Stomach (tissue), 9 donors: ENCODE measurements around the gene PTPN14. TPM values are rescaled to one million over a fixed set of nuclear protein-coding genes. Genes with fewer than 3 reads are reported as not detected.
A peak's percentile ranks its signal among the peaks of the same experiment; 100 is the strongest.

Source experiments
- DNase-seq, 2 donors: peaks; one replicate each; pipeline versions ENCODE4 v3.0.0 to v3.0.0-alpha.2; 2013 to 2019
- H3K27ac ChIP-seq, 5 donors: fragments of 200-600 bp in 4 of 5; sonication (generic) in 4 of 5; one replicate each; pipeline ENCODE4 v1.5.1; 2013 to 2019; ENCODE audit warnings: mild to moderate bottlenecking in 1 of 5, moderate library complexity in 1 of 5
- H3K27me3 ChIP-seq, 3 donors: fragments of 200-600 bp; sonication (generic); one replicate each; pipeline ENCODE4 v1.5.1; 2017 to 2019; ENCODE audit warnings: mixed run types in 1 of 3
- H3K36me3 ChIP-seq, 4 donors: fragments of 200-600 bp; sonication (generic); 1 replicate in 3 of 4; 2 replicates in 1 of 4; pipeline ENCODE4 v1.5.1; 2016 to 2019
- H3K4me1 ChIP-seq, 4 donors: fragments of 200-600 bp; sonication (generic); one replicate each; pipeline ENCODE4 v1.5.1; 2016 to 2019
- H3K4me3 ChIP-seq, 4 donors: fragments of 200-600 bp; sonication (generic) in 3 of 4; one replicate each; pipeline ENCODE4 v1.5.1; 2016 to 2019; ENCODE audit warnings: mild to moderate bottlenecking in 1 of 4
- H3K9me3 ChIP-seq, 4 donors: fragments of 200-600 bp; sonication (generic); one replicate each; pipeline ENCODE4 v1.5.1; 2016 to 2019
- CTCF ChIP-seq, 7 experiments: fragments of 450-650 bp in 4 of 7; fragments of 200-600 bp in 3 of 7; sonication (generic) in 3 of 7; IDR thresholded peaks; one replicate each; pipeline ENCODE4 v1.5.1; 2016 to 2019; ENCODE audit warnings: antibody characterized with exemption in 7 of 7, control low read depth in 2 of 7, mild to moderate bottlenecking in 1 of 7
- EP300 ChIP-seq: sonication (generic); formaldehyde crosslinking; IDR thresholded peaks from one replicate; pipeline ENCODE4 v1.6.1; 2017; ENCODE audit warnings: antibody characterized with exemption
- POLR2A ChIP-seq, 4 donors: fragments of 450-650 bp; IDR thresholded peaks; one replicate each; pipeline ENCODE4 v1.6.1; 2016; ENCODE audit warnings: antibody characterized with exemption in 4 of 4, control low read depth in 2 of 4, mild to moderate bottlenecking in 1 of 4, moderate library complexity in 1 of 4
- POLR2AphosphoS5 ChIP-seq, 3 donors: sonication (generic); formaldehyde crosslinking; IDR thresholded peaks; one replicate each; pipeline ENCODE4 v1.6.1; 2016; ENCODE audit warnings: antibody characterized with exemption in 3 of 3
- WGBS, 5 donors: extraction: QIAGEN DNeasy Blood & Tissue Kit in 3 of 5; methylation state at CpG; one replicate each; pipeline versions ENCODE4 v1.1.5 to v1.1.7; 2013 to 2018; 5-methylcytosine and 5-hydroxymethylcytosine counted together
- intact Hi-C: fragments of 100-400 bp; cut with DNase I; formaldehyde crosslinking; loops from one replicate; pipeline ENCODE4 v1.15.1; 2023; ENCODE audit warnings: low total_unique reads
- polyA plus RNA-seq, 3 donors: library from polyadenylated mRNA; stranded (reverse); fragments of 200-250 nt; gene quantifications; one replicate each; pipeline ENCODE4 v1.2.3, GENCODE V29; 2013
- total RNA-seq, 5 donors: library from RNA; depleted of rRNA; stranded (reverse); fragments of >200 nt; gene quantifications; one replicate each; pipeline versions ENCODE4 v1.1.0 to v1.2.3, GENCODE V29; 2014 to 2016
- donor health status: healthy with polysubstance abuse.
- donor health status: Bipolar disorder and iron deficiency.
- donor health status: healthy.

PTPN14 gene
- total and polyA plus RNA-seq, 8 donors = 1.7 to 44.6 (median 9.8) TPM

DNA sequence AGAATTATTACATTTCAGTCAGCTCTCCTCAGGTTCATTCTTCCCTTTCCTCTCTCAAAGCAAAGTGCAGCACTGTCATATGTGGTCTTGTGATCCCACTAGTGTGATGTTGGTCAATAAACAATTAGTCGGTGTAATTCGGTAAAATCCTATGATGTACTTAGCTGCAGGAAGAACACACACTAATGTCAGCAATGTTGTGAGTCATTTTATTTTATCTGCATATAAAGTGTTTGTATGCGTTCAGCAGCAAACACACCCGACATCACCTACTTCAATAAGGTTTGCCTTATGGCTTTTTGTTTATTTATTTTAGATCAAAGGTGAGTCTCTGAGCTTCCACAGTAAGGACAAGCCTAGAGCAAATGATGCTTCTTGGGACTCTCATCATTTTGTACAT, 47.8 kb downstream of the PTPN14 start:
- intact Hi-C loops = no loop called here
- WGBS, 5 donors = 32 to 53% (median 41%) methylated on average over 4 of the region's 4 CpGs
- DNase-seq = no peak

DNA sequence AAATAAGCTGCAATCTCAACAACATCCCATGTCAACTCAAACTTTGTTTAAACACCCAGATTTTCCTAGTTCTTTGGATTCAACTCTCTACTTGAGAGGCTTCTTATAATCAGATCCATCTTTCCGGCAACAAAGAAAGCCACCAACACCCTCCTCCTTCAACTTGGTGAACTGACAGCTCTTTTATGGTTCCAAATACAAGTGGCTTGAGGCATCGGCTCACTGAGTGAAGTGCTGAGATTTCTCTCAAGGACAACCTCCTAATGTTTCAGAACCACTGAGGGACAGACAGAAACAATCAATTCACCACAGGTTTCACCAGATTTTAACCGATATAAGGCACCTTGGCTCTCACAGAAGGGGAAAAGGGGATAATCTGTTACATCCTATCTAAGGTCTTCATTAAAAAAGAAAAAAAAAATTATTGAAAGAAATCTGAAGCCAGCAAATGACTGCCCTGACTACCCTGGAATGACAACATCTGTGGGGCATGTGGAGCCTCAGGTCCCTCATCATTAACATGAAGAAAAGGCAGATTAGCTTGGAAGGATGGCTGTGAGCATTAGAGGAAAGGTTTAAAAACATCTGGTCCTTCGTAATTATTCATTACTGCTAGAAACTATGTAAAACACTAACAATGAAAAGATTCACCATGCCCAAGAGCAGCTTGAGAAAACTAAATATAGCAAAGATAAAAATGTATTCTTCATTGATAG, 50.9 kb downstream of the PTPN14 start:
- Histone ChIP-seq H3K9me3 (no peaks in the 10 kb centered on the region), H3K27me3 (no peaks in the 10 kb centered on the region), H3K4me3 (no peak overlapping the region), H3K27ac (no peak overlapping the region), H3K4me1 (peaks cover 0 to 52% (median 16%) of the 10 kb centered on the region in 4 donors), H3K36me3 (no peaks in the 10 kb centered on the region)
- TF ChIP-seq POLR2A (IDR thresholded peaks at IDR 0.05) (no peak), POLR2AphosphoS5 (IDR thresholded peaks at IDR 0.05) (no peak), CTCF (IDR thresholded peaks at IDR 0.05) (no peak), EP300 (no peak)
- no peak for DNase-seq
- WGBS, 5 donors = 81 to 87% (median 82%) methylated on average over 4 of the region's 4 CpGs
- intact Hi-C loops = no loop called here

More for the DNA sequence above, 47.8 kb downstream of the PTPN14 start:
- no peaks in the 10 kb centered on the region for H3K9me3 ChIP-seq
- no peak for TF ChIP-seq CTCF (IDR thresholded peaks at IDR 0.05)
- TF ChIP-seq POLR2A (IDR thresholded peaks at IDR 0.05) = no peak
- TF ChIP-seq EP300 = no peak
- peak in 1 of 3 donors; percentile 9 for TF ChIP-seq POLR2AphosphoS5 (IDR thresholded peaks at IDR 0.05)
- H3K27ac ChIP-seq = no peak overlapping the region
- peaks cover 0 to 61% (median 21%) of the 10 kb centered on the region in 4 donors for H3K4me1 ChIP-seq
- no peaks in the 10 kb centered on the region for H3K36me3 ChIP-seq
- H3K27me3 ChIP-seq = no peaks in the 10 kb centered on the region
- no peak overlapping the region for H3K4me3 ChIP-seq

GRCh38 chr1:214499732-214500131, 51.7 kb downstream of the PTPN14 start:
- no peaks in the 10 kb centered on the region for H3K36me3 ChIP-seq
- H3K4me3 ChIP-seq = no peak overlapping the region

GRCh38 chr1:214498021-214498420, 53.4 kb downstream of the PTPN14 start:
- DNase-seq = no peak
- Histone ChIP-seq H3K27me3 (no peaks in the 10 kb centered on the region), H3K4me3 (no peak overlapping the region), H3K36me3 (no peaks in the 10 kb centered on the region), H3K9me3 (no peaks in the 10 kb centered on the region), H3K4me1 (peaks cover 0 to 47% (median 19%) of the 10 kb centered on the region in 4 donors), H3K27ac (no peak overlapping the region)
- intact Hi-C loops = no loop called here
- WGBS, 5 donors = 3 to 26% (median 12%) methylated on average over 1 of the region's 1 CpG
- no peak for TF ChIP-seq POLR2AphosphoS5 (IDR thresholded peaks at IDR 0.05)
- no peak for TF ChIP-seq POLR2A (IDR thresholded peaks at IDR 0.05)
- no peak for TF ChIP-seq EP300
- no peak for TF ChIP-seq CTCF (IDR thresholded peaks at IDR 0.05)

More at GRCh38 chr1:214499732-214500131, 51.7 kb downstream of the PTPN14 start:
- H3K27me3 ChIP-seq = no peaks in the 10 kb centered on the region
- H3K4me1 ChIP-seq = peaks cover 0 to 51% (median 16%) of the 10 kb centered on the region in 4 donors
- 71 to 87% (median 77%) methylated on average over 4 of the region's 4 CpGs for WGBS, 5 donors
- intact Hi-C loops = no loop called here
- DNase-seq = no peak
- no peak overlapping the region for H3K27ac ChIP-seq
- H3K9me3 ChIP-seq = no peaks in the 10 kb centered on the region
- no peak for TF ChIP-seq CTCF (IDR thresholded peaks at IDR 0.05)
- TF ChIP-seq POLR2A (IDR thresholded peaks at IDR 0.05) = no peak
- no peak for TF ChIP-seq EP300
- TF ChIP-seq POLR2AphosphoS5 (IDR thresholded peaks at IDR 0.05) = no peak
